SK-N-SH (cell line): ENCODE measurements around the gene PPP4R3A. TPM values are rescaled to one million over a fixed set of nuclear protein-coding genes. Genes with fewer than 3 reads are reported as not detected.

Source experiments
- CTCF ChIA-PET: fragments of 300-600, 350-600 bp; formaldehyde crosslinking; extraction: SDS; loops from one replicate; lab custom pipeline; 2021; lab: Yijun Ruan, JAX
- POLR2A ChIA-PET: fragments of 350-600 bp; sonication (Branson Sonifier 250); formaldehyde crosslinking; extraction: SDS; loops from one replicate; lab custom pipeline; 2020; ENCODE audit warnings: antibody characterized with exemption, inconsistent platforms; lab: Yijun Ruan, JAX
- DNase-seq: peaks from one replicate; pipeline ENCODE4 v3.0.0; 2012
- H2AFZ ChIP-seq: fragments of 200-600 bp; sonication (generic); 2 replicates; pipeline ENCODE4 v1.8.1; 2016; ENCODE audit warnings: antibody characterized with exemption, mild to moderate bottlenecking, low read depth
- H3F3A ChIP-seq: fragments of 200-600 bp; sonication (generic); replicated peaks from 2 replicates; pipeline ENCODE3; 2016; ENCODE audit warnings: antibody characterized with exemption, mild to moderate bottlenecking; ENCODE audit not compliant: insufficient read depth
- H3K27ac ChIP-seq, 2 experiments: fragments of 200-500 bp in 1 of 2; fragments of 200-600 bp in 1 of 2; sonication (Bioruptor generic) in 1 of 2; sonication (generic), shearing (Covaris generic) in 1 of 2; 2 replicates each; pipeline versions ENCODE4 v1.5.1 to v1.6.1; 2014 to 2016; ENCODE audit warnings: low read depth in 2 of 2, inconsistent platforms in 1 of 2, low read length in 1 of 2, mild to moderate bottlenecking in 1 of 2, mixed read lengths in 1 of 2
- H3K27me3 ChIP-seq: fragments of 200-600 bp; sonication (generic), shearing (Covaris generic); 2 replicates; pipeline ENCODE4 v1.6.1; 2016; ENCODE audit warnings: mixed run types; ENCODE audit not compliant: insufficient read depth
- H3K36me3 ChIP-seq, 2 experiments: fragments of 200-500 bp in 1 of 2; fragments of 200-600 bp in 1 of 2; sonication (Bioruptor generic) in 1 of 2; sonication (generic) in 1 of 2; replicated peaks in 1 of 2; 2 replicates each; pipeline versions ENCODE3 to v1.5.1; 2014 to 2016; ENCODE audit warnings: low read length in 1 of 2, mild to moderate bottlenecking in 1 of 2; ENCODE audit not compliant: insufficient read depth in 2 of 2, control insufficient read depth in 1 of 2
- H3K4me1 ChIP-seq, 2 experiments: fragments of 200-500 bp in 1 of 2; fragments of 200-600 bp in 1 of 2; sonication (Bioruptor generic) in 1 of 2; sonication (generic), shearing (Covaris generic) in 1 of 2; 2 replicates each; pipeline versions ENCODE4 v1.5.1 to v1.6.1; 2014 to 2016; ENCODE audit warnings: low read depth in 1 of 2, low read length in 1 of 2, mixed run types in 1 of 2; ENCODE audit not compliant: insufficient read depth in 2 of 2, control insufficient read depth in 1 of 2
- H3K4me2 ChIP-seq: fragments of 200-600 bp; sonication (generic), shearing (Covaris generic); 2 replicates; pipeline ENCODE4 v1.6.1; 2017; ENCODE audit warnings: mixed run types
- H3K4me3 ChIP-seq, 2 experiments: fragments of 200-500 bp in 1 of 2; fragments of 200-600 bp in 1 of 2; sonication (Bioruptor generic) in 1 of 2; sonication (generic), shearing (Covaris generic) in 1 of 2; 2 replicates each; pipeline versions ENCODE4 v1.5.1 to v1.8.1; 2014 to 2016; ENCODE audit warnings: low read depth in 2 of 2, inconsistent platforms in 1 of 2, low read length in 1 of 2, mild to moderate bottlenecking in 1 of 2, mixed read lengths in 1 of 2, moderate library complexity in 1 of 2
- H3K79me2 ChIP-seq: fragments of 200-600 bp; sonication (generic); 2 replicates; pipeline ENCODE4 v1.8.1; 2017; ENCODE audit warnings: mild to moderate bottlenecking; ENCODE audit not compliant: insufficient read depth
- H3K9ac ChIP-seq: fragments of 200-600 bp; sonication (generic); 2 replicates; pipeline ENCODE4 v1.6.1; 2017; ENCODE audit warnings: mixed run types
- H3K9me2 ChIP-seq: fragments of 200-600 bp; sonication (generic); 2 replicates; pipeline ENCODE4 v1.6.1; 2017; ENCODE audit warnings: mixed run types
- H3K9me3 ChIP-seq: fragments of 200-600 bp; sonication (generic); 2 replicates; pipeline ENCODE4 v1.6.1; 2017; ENCODE audit warnings: mixed run types, mild to moderate bottlenecking, moderate library complexity
- H4K20me1 ChIP-seq: fragments of 200-600 bp; sonication (generic); 2 replicates; pipeline ENCODE4 v1.6.1; 2017; ENCODE audit warnings: mild to moderate bottlenecking, mixed run types; ENCODE audit not compliant: insufficient read depth
- ELF1 ChIP-seq: IDR thresholded peaks from 2 replicates; pipeline ENCODE4 v1.4.0; 2012
- EP300 ChIP-seq, 2 experiments: IDR thresholded peaks; 2 replicates each; pipeline versions ENCODE4 v1.4.0 to v1.6.1; 2012; ENCODE audit warnings: borderline replicate concordance in 1 of 2, low read depth in 1 of 2, low read length in 1 of 2
- FOSL2 ChIP-seq: IDR thresholded peaks from 2 replicates; pipeline ENCODE4 v1.4.0; 2012; ENCODE audit warnings: low read depth, mild to moderate bottlenecking, moderate library complexity, borderline replicate concordance
- FOXJ3 ChIP-seq: sonication (generic); formaldehyde crosslinking; IDR thresholded peaks from 2 replicates; pipeline ENCODE4 v1.5.1; 2020; ENCODE audit warnings: mild to moderate bottlenecking, missing genetic modification reagents
- FOXM1 ChIP-seq: IDR thresholded peaks from 2 replicates; pipeline ENCODE4 v1.4.0; 2012; ENCODE audit warnings: low read depth, mild to moderate bottlenecking
- IRF3 ChIP-seq: fragments of 150-350 bp; IDR thresholded peaks from 2 replicates; pipeline ENCODE4 v1.6.1; 2016; ENCODE audit warnings: mild to moderate bottlenecking, low read depth, low read length
- MEF2A ChIP-seq: IDR thresholded peaks from 2 replicates; pipeline ENCODE4 v1.4.0; 2012; ENCODE audit warnings: low read depth, borderline replicate concordance
- NFIC ChIP-seq: IDR thresholded peaks from 2 replicates; pipeline ENCODE4 v1.4.0; 2012; ENCODE audit warnings: borderline replicate concordance
- POLR2AphosphoS5 ChIP-seq: IDR thresholded peaks from 2 replicates; pipeline ENCODE4 v1.6.1; 2012; ENCODE audit warnings: low read depth, low read length
- RAD21 ChIP-seq: IDR thresholded peaks from 2 replicates; pipeline ENCODE4 v1.6.1; 2012; ENCODE audit warnings: mild to moderate bottlenecking, low read length
- RCOR1 ChIP-seq: fragments of 150-350 bp; IDR thresholded peaks from 2 replicates; pipeline ENCODE4 v1.6.1; 2017; ENCODE audit warnings: antibody characterized with exemption, low read length
- RXRA ChIP-seq: IDR thresholded peaks from 2 replicates; pipeline ENCODE4 v1.4.0; 2012; ENCODE audit warnings: low read depth, mild to moderate bottlenecking, borderline replicate concordance
- SMC3 ChIP-seq: IDR thresholded peaks from 2 replicates; pipeline ENCODE4 v1.6.1; 2012; ENCODE audit warnings: low read depth, low read length, improper control_type of control experiment
- TAF1 ChIP-seq: IDR thresholded peaks from 2 replicates; pipeline ENCODE4 v1.6.1; 2012; ENCODE audit warnings: low read depth, mild to moderate bottlenecking, low read length, moderate library complexity, borderline replicate concordance
- TCF12 ChIP-seq: IDR thresholded peaks from 2 replicates; pipeline ENCODE4 v1.4.0; 2012
- USF1 ChIP-seq: IDR thresholded peaks from 2 replicates; pipeline ENCODE4 v1.4.0; 2012; ENCODE audit warnings: low read depth, borderline replicate concordance
- YY1 ChIP-seq: IDR thresholded peaks from 2 replicates; pipeline ENCODE4 v1.4.0; 2012; ENCODE audit warnings: low read depth, mild to moderate bottlenecking
- WGBS: methylation state at CpG from one replicate; pipeline ENCODE4 v1.1.6; 2017; ENCODE audit warnings: low lambda C conversion rate; 5-methylcytosine and 5-hydroxymethylcytosine counted together
- polyA plus RNA-seq, 3 experiments: library from polyadenylated mRNA; depleted of rRNA; stranded (reverse); fragments of >200 nt; gene quantifications; 2 replicates each; pipeline ENCODE4 v1.2.3, GENCODE V29; 2012
- TF ChIP-seq, protein P1 (sequence below): IDR thresholded peaks from 2 replicates; pipeline ENCODE4; 2012
- TF ChIP-seq, protein P2 (sequence below): IDR thresholded peaks from 2 replicates; pipeline ENCODE4 v1.4.0; 2012; ENCODE audit warnings: low read depth

The PPP4R3A gene
- polyA plus RNA-seq, 1 of the 3 experiments (the other 2 are of a cell fraction): 34.9 TPM

DNA sequence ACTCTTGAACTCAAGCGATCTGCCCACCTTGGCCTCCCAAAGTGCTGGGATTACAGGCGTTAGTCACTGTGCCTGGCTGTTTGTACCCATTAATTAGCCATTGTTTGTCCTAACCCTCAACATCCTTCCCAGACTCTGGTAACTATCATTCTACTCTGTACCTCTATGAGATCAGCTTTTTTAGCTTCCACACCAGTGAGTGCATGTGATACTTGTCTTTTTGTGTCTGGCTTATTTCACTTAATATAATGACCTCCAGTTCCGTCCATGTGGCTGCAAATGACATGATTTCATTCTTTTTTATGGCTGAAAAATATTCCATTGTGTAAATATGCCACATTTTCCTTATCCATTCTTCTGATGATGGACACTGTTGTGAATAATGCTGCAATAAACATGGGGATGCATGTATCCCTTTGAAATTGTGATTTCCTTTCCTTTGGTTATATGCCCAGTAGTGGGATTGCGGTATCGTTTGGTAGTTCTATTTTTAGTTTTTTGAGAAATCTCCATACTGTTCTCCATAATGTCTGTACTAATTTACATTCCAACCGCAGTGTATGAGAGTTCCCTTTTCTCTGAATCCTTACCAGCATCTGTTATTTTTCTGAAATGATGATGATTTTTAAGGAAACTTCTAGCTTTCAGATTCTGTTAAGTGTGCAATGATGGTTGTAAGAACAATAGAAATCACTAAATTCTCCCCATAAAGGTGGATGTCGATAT lies 6.7 kb upstream of the PPP4R3A start:
- no peak for DNase-seq
- Histone ChIP-seq H3F3A (no peaks in the 10 kb centered on the region), H4K20me1 (no peaks in the 10 kb centered on the region), H3K9me2 (no peaks in the 10 kb centered on the region), H3K79me2 (no peaks in the 10 kb centered on the region), H3K36me3 (no peaks in the 10 kb centered on the region), H3K27ac (no peak overlapping the region), H3K4me1 (no peaks in the 10 kb centered on the region), H3K4me2 (no peak overlapping the region), H2AFZ (no peak overlapping the region), H3K27me3 (peaks cover 8% of the 10 kb centered on the region; the same call in 1 of the 2 replicates), H3K4me3 (no peak overlapping the region), H3K9me3 (no peaks in the 10 kb centered on the region), H3K9ac (no peak overlapping the region)
- 45% methylated on average over 7 of the region's 7 CpGs for WGBS
- CTCF ChIA-PET: no interaction called here
- TF ChIP-seq FOSL2: no peak
- POLR2A ChIA-PET: no interaction called here

DNA sequence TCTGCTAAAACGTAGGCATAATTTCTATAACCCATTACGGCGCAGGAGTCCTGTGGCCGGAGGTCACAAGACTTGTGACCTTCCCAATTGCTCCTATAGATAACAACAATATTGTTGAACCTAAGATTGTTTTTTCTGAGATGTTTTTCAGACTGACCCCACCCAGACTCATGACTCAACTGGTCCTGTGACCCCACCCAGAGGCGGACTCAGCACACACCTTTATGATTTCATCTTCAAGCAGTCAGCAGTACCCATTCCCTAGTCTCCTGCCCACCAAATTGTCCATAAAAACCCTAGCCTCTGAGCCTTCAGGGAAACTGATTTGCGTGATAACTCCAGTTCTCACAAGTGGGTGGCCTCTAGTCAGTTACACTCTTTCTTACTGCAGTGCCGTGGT lies 5.9 kb upstream of the PPP4R3A start:
- peaks cover 2 to 4% of the 10 kb centered on the region in 2 experiments; a peak in 1 of 4 replicates for H3K4me1 ChIP-seq
- no peak overlapping the region for H3K27ac ChIP-seq
- no peak overlapping the region for H3K4me2 ChIP-seq
- H3K9ac ChIP-seq: no peak overlapping the region
- H3K9me2 ChIP-seq: no peaks in the 10 kb centered on the region
- H3K4me3 ChIP-seq: no peak overlapping the region
- H3K27me3 ChIP-seq: peaks cover 5% of the 10 kb centered on the region; the same call in 1 of the 2 replicates
- no peak for DNase-seq
- H3F3A ChIP-seq: no peaks in the 10 kb centered on the region
- TF ChIP-seq RAD21 (no peak), RCOR1 (no peak), SMC3 (no peak), MEF2A (no peak), IRF3 (no peak), ELF1 (no peak), RXRA (no peak), TAF1 (no peak), YY1 (no peak), USF1 (no peak), EP300 (IDR thresholded peaks at IDR 0.05; ENCODE audit: borderline replicate concordance in 1 of 2, low read depth in 1 of 2, low read length in 1 of 2) (no peak), POLR2AphosphoS5 (no peak), TCF12 (no peak), NFIC (no peak), FOXJ3 (CRISPR knock-in tag) (no peak), FOXM1 (no peak)
- TF ChIP-seq, protein P1, sequence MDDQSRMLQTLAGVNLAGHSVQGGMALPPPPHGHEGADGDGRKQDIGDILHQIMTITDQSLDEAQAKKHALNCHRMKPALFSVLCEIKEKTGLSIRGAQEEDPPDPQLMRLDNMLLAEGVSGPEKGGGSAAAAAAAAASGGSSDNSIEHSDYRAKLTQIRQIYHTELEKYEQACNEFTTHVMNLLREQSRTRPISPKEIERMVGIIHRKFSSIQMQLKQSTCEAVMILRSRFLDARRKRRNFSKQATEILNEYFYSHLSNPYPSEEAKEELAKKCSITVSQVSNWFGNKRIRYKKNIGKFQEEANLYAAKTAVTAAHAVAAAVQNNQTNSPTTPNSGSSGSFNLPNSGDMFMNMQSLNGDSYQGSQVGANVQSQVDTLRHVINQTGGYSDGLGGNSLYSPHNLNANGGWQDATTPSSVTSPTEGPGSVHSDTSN: no peak
- TF ChIP-seq, protein P2, sequence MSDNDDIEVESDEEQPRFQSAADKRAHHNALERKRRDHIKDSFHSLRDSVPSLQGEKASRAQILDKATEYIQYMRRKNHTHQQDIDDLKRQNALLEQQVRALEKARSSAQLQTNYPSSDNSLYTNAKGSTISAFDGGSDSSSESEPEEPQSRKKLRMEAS: no peak
- no peaks in the 10 kb centered on the region; the same call in 1 of the 2 replicates for H3K79me2 ChIP-seq
- CTCF ChIA-PET: no interaction called here
- no peaks in the 10 kb centered on the region for H4K20me1 ChIP-seq
- no peaks in the 10 kb centered on the region for H3K36me3 ChIP-seq
- POLR2A ChIA-PET: no interaction called here
- 90% methylated on average over 7 of the region's 7 CpGs for WGBS
- no peaks in the 10 kb centered on the region for H3K9me3 ChIP-seq
- no peak overlapping the region for H2AFZ ChIP-seq
